ENCODE data around the gene CPNE5.
A peak's percentile ranks its signal among the peaks of the same experiment; 100 is the strongest.
"Not testable (repeated sequence)": the region's sequence is repeated elsewhere in the genome, so short reads cannot be mapped to it uniquely, and the experiment has no call there.

Gene CPNE5

GRCh38 chr6:36813047-36813446 is 26.2 kb downstream of the CPNE5 start:
- DNase-seq: not testable (repeated sequence)

DNA sequence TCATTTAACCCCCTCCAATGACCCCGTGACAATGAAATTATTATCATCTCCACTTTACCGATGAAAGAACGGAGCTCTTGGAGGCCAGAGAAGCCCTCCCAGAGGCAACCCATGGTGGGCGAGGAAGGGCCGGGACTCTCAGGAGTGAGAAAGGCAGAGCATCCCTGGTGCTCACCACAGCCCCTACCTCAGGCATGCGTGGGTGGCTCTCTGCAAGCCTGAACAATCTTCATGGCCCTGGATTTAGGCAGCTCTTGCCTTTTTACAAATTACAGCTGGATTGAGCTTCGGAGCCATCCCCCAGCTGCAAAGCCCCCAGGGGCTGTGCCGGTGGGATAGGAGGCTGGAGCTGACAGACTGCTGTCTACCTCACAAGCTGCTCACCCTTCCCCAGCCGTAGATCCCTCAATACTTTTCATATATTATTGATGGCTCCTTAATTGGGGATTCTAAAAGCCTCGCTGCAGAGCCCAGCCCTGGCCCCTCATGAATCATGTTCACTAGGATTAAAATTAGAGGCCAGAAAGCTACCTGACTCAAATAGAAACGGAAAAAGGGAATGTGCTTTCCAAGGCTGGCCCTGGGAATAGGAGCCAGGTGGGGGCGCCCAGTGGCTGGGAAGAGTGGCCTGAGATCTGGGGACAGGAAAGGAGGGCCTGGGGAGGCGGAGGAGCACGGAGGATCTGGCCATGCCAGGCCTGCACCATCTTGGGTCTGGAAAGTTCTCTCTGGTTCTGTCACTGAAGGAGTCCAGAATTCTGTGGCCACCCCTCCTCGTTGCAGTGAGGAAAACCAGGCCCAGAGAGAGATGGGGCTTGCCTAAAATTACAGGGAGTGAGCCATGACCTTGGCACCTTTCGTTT is 29.1 kb downstream of the CPNE5 start:
- DNase-seq: no peak

DNA sequence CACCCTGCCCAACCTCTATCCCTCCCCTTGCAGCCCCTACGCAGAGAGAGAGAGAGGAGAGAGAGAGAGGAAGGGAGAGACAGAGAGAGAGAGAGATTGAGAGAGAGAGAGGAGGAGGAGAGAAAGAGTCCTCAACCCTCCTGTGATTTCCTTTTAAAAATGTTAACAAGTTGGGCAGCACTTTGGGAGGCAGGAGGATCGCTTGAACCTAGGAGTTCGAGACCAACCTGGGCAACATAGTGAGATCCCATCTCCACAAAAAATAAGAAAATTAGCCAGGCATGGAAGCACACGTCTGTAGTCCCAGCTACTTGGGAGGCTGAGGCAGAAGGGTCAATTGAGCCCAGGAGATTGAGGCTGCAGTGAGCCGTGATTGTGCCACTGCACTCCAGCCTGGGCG is 30.1 kb downstream of the CPNE5 start:
- DNase-seq: no peak

DNA sequence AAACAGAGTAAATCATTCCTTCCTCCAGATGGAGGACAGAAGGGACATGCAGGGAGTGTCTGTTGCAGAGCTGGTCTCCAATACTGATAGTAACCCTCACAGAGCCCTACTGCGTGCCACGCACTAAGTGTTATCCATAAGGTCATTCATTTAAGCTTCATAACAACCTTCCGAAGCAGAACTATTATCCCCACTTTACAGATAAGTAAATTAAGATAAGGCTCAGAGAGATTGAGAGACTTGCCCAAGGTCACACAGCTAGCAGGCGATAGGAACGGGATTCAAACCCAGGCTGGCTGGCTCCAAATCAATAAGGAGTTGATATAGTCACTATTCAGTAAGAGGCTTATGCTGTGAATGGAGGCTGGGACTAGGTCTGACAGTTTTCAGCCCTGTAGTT is 30.6 kb downstream of the CPNE5 start:
- no peak for DNase-seq

- no peak for DNase-seq
Measured at GRCh38 chr6:36807750-36808149, 31.5 kb downstream of the CPNE5 start.

DNA sequence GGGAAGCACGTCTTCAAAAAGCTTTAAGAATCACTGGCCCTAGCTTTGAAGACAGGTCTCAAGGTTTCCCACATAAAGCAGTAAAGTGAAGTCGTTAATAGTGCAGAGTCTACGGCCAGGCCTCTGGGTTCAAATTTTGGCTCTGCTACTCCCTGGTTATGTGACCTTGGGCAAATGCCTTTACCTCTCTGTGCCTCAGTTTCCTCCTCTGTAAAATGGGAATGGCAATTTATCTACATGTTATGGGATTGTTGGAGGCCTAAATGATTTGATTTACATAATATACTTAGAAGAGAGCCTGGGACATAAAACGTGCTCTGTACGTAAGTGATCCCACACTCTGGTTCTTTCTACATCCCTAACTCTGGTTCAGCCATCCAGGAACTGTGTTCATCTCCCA is 32.1 kb downstream of the CPNE5 start:
- no peak for DNase-seq

GRCh38 chr6:36805917-36806316 is 33.3 kb downstream of the CPNE5 start:
- DNase-seq: no peak

GRCh38 chr6:36805096-36805797 is 34.0 kb downstream of the CPNE5 start:
- DNase-seq: no peak

- no peak for DNase-seq
Measured at GRCh38 chr6:36804563-36804962, 34.7 kb downstream of the CPNE5 start.

GRCh38 chr6:36803908-36804307 is 35.3 kb downstream of the CPNE5 start:
- no peak for DNase-seq

DNA sequence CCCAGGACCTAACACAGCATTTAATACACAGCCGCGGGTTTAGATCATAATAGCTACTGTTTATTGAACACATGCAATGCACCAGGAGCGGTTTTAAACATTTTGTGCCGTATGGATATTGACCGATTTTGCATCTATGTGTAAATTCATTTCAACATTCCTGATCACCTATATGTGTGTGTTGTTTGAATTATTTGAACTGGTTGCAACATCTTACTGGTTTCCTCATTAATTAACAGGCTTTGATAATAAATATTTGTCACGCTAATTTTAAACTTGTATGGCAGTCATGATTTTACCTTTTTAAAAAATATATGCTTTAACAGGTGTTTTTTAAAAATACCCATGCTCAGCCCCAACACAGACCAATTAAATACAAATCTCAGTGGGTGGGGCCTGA is 35.8 kb downstream of the CPNE5 start:
- DNase-seq: no peak

DNA sequence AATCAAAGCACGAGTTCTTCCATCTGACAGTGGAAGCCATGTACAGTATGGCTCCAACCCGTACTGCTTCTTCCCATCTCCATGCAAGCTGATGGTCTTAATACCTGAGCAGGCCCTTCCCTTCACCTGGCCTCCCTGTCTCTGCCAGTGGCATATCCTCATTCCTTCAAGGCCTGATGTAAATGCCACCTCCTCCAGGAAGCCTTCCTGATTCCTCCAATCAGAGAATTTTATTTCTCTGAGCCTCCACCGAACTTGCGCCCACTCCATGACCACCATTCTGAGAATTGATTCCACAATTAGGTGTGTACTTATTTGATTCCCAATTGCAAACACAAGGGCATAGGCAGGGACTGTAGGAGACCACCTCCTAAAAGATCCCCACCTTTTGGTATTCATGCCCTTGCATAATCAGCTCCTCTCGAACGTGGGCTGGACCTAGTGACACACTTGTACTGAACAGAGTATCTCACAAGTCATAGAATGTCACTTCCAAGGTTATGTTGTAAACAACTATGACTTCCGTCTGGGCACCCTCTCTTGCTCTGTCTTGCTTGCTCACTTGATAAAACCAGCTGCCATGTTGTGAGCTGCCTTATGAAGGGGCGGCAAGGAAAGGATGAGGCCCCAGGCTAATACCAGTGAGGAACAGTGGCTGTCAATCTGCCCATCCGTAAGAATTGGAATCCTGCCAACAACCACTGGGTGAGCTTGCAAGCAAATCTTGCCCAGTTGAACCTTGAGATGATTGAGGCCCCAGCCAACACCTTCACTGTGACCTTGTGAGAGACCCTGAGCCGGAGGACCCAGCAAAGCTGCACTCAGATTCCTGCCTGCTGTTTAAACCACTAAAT is 38.8 kb downstream of the CPNE5 start:
- DNase-seq: no peak

GRCh38 chr6:36798852-36799251 is 40.4 kb downstream of the CPNE5 start:
- no peak for DNase-seq

GRCh38 chr6:36797653-36798052 is 41.6 kb downstream of the CPNE5 start:
- no peak for DNase-seq

DNA sequence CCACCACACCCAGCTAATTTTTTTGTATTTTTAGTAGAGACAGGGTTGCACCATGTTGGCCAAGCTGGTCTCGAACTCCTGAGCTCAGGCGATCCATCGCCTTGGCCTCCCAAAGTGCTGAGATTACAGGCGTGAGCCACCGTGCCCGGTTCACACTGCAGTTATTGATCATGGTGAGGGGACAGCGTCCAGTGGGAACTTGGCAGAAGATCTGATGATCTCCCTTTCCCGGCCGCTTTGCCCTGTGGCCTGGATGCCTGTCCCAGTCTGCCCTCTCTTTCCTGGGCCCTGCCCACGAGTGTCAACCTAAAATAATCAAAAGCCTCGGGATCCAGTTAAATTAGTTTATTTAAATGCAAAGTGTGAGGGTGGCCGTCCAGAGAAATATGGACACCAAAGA is 42.2 kb downstream of the CPNE5 start:
- no peak for DNase-seq

DNA sequence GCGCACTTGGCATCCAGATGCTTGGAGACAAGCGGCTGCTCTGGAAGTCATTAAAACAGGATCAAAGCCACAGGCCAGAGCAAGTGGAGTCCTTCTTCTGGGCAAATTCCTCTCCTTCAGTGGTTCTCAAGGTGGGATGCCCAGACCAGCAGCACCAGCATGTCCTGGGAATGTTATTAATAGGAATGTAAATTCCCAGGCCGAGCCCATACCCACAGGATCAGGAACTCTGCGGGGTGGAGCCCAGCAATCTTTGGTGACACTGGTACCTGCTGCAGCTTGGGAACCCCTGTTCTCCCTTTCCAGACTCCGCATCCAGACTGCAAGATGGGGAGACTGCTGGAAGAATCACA is 44.6 kb downstream of the CPNE5 start:
- DNase-seq: no peak

- peak; percentile 85 for DNase-seq
Measured at GRCh38 chr6:36793913-36794712, 45.1 kb downstream of the CPNE5 start.

GRCh38 chr6:36793296-36793912 is 45.8 kb downstream of the CPNE5 start:
- no peak for DNase-seq

GRCh38 chr6:36791521-36792135 is 47.6 kb downstream of the CPNE5 start:
- no peak for DNase-seq

DNA sequence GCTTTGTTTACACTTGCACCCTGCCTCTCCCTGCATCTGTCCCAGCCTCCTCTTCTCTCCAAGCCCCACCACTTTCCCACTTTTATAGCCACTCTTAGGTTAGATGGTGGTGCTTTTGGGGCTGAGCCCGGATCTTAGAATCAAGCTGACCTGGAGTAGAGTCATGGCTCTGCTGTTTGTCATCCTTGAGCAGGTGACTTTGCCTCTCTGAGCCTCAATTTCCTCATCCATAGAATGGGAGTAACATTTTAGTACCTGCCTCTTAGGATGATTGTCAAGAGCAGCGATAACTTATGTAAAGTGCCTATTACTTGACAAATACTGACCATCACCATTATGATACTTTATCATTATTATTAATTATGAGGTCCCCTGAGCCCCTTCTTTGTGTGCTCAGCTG is 48.2 kb downstream of the CPNE5 start:
- DNase-seq: no peak

GRCh38 chr6:36788768-36789167 is 50.5 kb downstream of the CPNE5 start:
- no peak for DNase-seq

DNA sequence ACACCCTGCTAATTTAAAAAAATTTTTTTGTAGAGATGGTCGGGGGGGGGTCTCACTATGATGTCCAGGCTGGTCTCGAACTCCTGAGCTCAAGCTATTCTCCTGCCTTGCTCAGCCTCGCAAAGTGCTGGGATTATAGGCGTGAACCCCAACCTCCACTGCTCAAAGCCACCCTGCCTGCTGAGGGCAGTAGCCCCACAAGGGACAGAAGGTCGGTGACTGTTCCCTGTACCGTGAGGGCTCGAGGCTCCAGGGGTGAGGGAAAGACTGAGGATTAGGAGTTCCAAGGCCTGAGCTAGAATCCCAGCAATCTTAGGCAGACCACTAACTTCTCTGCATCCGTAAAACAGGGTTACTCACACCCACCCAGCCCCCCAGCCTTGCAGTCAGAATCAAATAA is 51.1 kb downstream of the CPNE5 start:
- no peak for DNase-seq

All from left hindlimb (tissue), 1 donor.